Left lung (tissue), 10 donors: ENCODE results near the gene OVCA2. TPM values are rescaled to one million over a fixed set of nuclear protein-coding genes. Genes with fewer than 3 reads are reported as not detected.

Source experiments
- ATAC-seq: fragments of 200-7000 bp; cut with Tn5 transposase; one replicate; pipeline ENCODE4 v1.9.1; 2020; ENCODE audit warnings: moderate library complexity
- DNase-seq, 4 donors: peaks; one replicate each; pipeline ENCODE4 v3.0.0-alpha.2; 2013 to 2020
- H3K27ac ChIP-seq, 2 donors: fragments of 200-600 bp; sonication (generic) in 1 of 2; one replicate each; pipeline versions ENCODE4 v1.5.0 to v1.8.0; 2020 to 2021
- H3K27me3 ChIP-seq, 2 donors: fragments of 200-600 bp; sonication (generic) in 1 of 2; one replicate each; pipeline versions ENCODE4 v1.5.0 to v1.8.0; 2020 to 2021
- H3K36me3 ChIP-seq, 2 donors: fragments of 200-600 bp; sonication (generic) in 1 of 2; one replicate each; pipeline versions ENCODE4 v1.5.0 to v1.8.0; 2020 to 2021
- H3K4me1 ChIP-seq, 2 donors: fragments of 200-600 bp; one replicate each; pipeline ENCODE4 v1.8.0; 2021
- H3K4me3 ChIP-seq, 2 donors: fragments of 200-600 bp; sonication (generic) in 1 of 2; one replicate each; pipeline versions ENCODE4 v1.5.0 to v1.8.0; 2020 to 2021; ENCODE audit warnings: mild to moderate bottlenecking in 1 of 2
- H3K9me3 ChIP-seq, 2 donors: fragments of 200-600 bp; sonication (generic) in 1 of 2; one replicate each; pipeline versions ENCODE4 v1.5.0 to v1.8.0; 2020 to 2021
- CTCF ChIP-seq, 2 donors: fragments of 200-600 bp; sonication (generic) in 1 of 2; IDR thresholded peaks; one replicate each; pipeline versions ENCODE4 v1.5.0 to v1.8.0; 2021; ENCODE audit warnings: antibody characterized with exemption in 2 of 2
- intact Hi-C, 2 donors: fragments of 100-400 bp; cut with DNase I; formaldehyde crosslinking; loops; one replicate each; pipeline versions ENCODE4 v1.11.2 to v1.14.2; 2022
- polyA plus RNA-seq, 6 donors: library from polyadenylated mRNA; unstranded; fragments of 120-200 nt; gene quantifications; one replicate each; pipeline ENCODE4 v1.2.1, GENCODE V29; 2013; ENCODE audit not compliant: insufficient read length in 6 of 6
- total RNA-seq, 2 donors: library from RNA; stranded (reverse); fragmentation: NEBNext Ultra II Directional; extraction: Animal tissue kit (Norgen Biotek cat#: 25700); gene quantifications; one replicate each; pipeline ENCODE4 v1.2.1, GENCODE V29; 2021
- donor health status: DM: no; HTN: yes; CAD: no.
- donor health status: DM: no; HTN: no; CAD: no.

OVCA2 gene
- total and polyA plus RNA-seq, 8 donors: 8.1 to 28.7 (median 11.2) TPM

GRCh38 chr17:2077040-2077439 lies 35.2 kb downstream of the OVCA2 start:
- H3K9me3 ChIP-seq: no peaks in the 10 kb centered on the region
- TF ChIP-seq CTCF (IDR thresholded peaks at IDR 0.05): no peak
- peaks cover 0 to 49% of the 10 kb centered on the region in 2 donors for H3K36me3 ChIP-seq
- DNase-seq (no peak), ATAC-seq (no peak)
- H3K4me1 ChIP-seq: peaks cover 18 to 48% of the 10 kb centered on the region in 2 donors
- H3K27ac ChIP-seq: peak overlapping the region; percentile 15 to 56
- intact Hi-C loops: no loop called here
- H3K4me3 ChIP-seq: no peak overlapping the region
- no peaks in the 10 kb centered on the region for H3K27me3 ChIP-seq

GRCh38 chr17:2081564-2081963 lies 39.7 kb downstream of the OVCA2 start:
- Histone ChIP-seq H3K27ac (peak overlapping the region in 1 of 2 donors; percentile 28), H3K4me1 (peaks cover 26 to 53% of the 10 kb centered on the region in 2 donors), H3K4me3 (no peak overlapping the region), H3K9me3 (no peaks in the 10 kb centered on the region), H3K36me3 (peaks cover 0 to 48% of the 10 kb centered on the region in 2 donors), H3K27me3 (no peaks in the 10 kb centered on the region)
- TF ChIP-seq CTCF (IDR thresholded peaks at IDR 0.05): no peak
- ATAC-seq: no peak
- intact Hi-C loops: no loop called here
- no peak for DNase-seq

- H3K9me3 ChIP-seq: no peaks in the 10 kb centered on the region
- H3K36me3 ChIP-seq: peaks cover 0 to 43% of the 10 kb centered on the region in 2 donors
- ATAC-seq (no peak), DNase-seq (peak in 1 of 4 donors; percentile 80)
- peak overlapping the region in 1 of 2 donors; percentile 28 for H3K27ac ChIP-seq
- H3K27me3 ChIP-seq: no peaks in the 10 kb centered on the region
- intact Hi-C loops: no loop called here
- H3K4me3 ChIP-seq: no peak overlapping the region
- peaks cover 24 to 56% of the 10 kb centered on the region in 2 donors for H3K4me1 ChIP-seq
- no peak for TF ChIP-seq CTCF (IDR thresholded peaks at IDR 0.05)
Observed at GRCh38 chr17:2082003-2082781, 40.4 kb downstream of the OVCA2 start.

GRCh38 chr17:2083613-2084035 lies 41.8 kb downstream of the OVCA2 start:
- DNase-seq (peak in 1 of 4 donors; percentile 75), ATAC-seq (peak; percentile 75)
- H3K9me3 ChIP-seq: no peaks in the 10 kb centered on the region
- peak overlapping the region; percentile 82 to 87 for H3K27ac ChIP-seq
- intact Hi-C loops: no loop called here
- no peaks in the 10 kb centered on the region for H3K27me3 ChIP-seq
- peaks cover 38 to 71% of the 10 kb centered on the region in 2 donors for H3K4me1 ChIP-seq
- H3K36me3 ChIP-seq: peaks cover 0 to 30% of the 10 kb centered on the region in 2 donors
- H3K4me3 ChIP-seq: no peak overlapping the region
- TF ChIP-seq CTCF (IDR thresholded peaks at IDR 0.05): no peak

GRCh38 chr17:2084036-2084765 lies 42.4 kb downstream of the OVCA2 start:
- no peaks in the 10 kb centered on the region for H3K9me3 ChIP-seq
- peaks cover 0 to 24% of the 10 kb centered on the region in 2 donors for H3K36me3 ChIP-seq
- H3K27me3 ChIP-seq: no peaks in the 10 kb centered on the region
- H3K27ac ChIP-seq: peak overlapping the region; percentile 82 to 87
- no peak overlapping the region for H3K4me3 ChIP-seq
- no peak for TF ChIP-seq CTCF (IDR thresholded peaks at IDR 0.05)
- DNase-seq (no peak), ATAC-seq (peak; percentile 26)
- intact Hi-C loops: no loop called here
- H3K4me1 ChIP-seq: peaks cover 44 to 77% of the 10 kb centered on the region in 2 donors
